Adrenal gland (tissue), 12 donors: ENCODE measurements around the gene ZNF17. TPM values are rescaled to one million over a fixed set of nuclear protein-coding genes. Genes with fewer than 3 reads are reported as not detected.
A peak's percentile ranks its signal among the peaks of the same experiment; 100 is the strongest.

Experiments used
- DNase-seq, 7 donors: peaks; one replicate each; pipeline ENCODE4 v3.0.0-alpha.2; 2019 to 2020
- H3K27ac ChIP-seq, 5 donors: fragments of 200-600 bp; sonication (generic) in 4 of 5; 1 replicate in 3 of 5; 2 replicates in 2 of 5; pipeline versions ENCODE4 v1.5.1 to v1.8.0; 2016 to 2020; ENCODE audit warnings: mild to moderate bottlenecking in 1 of 5
- H3K27me3 ChIP-seq: fragments of 200-600 bp; 2 replicates; pipeline ENCODE4 v1.8.0; 2021
- H3K36me3 ChIP-seq, 2 donors: fragments of 200-600 bp; replicated peaks in 1 of 2; 1 replicate in 1 of 2; 2 replicates in 1 of 2; pipeline versions ENCODE4 v1.5.1 to v1.8.0; 2018 to 2022
- H3K4me1 ChIP-seq, 2 donors: fragments of 200-600 bp; replicated peaks in 1 of 2; 1 replicate in 1 of 2; 2 replicates in 1 of 2; pipeline versions ENCODE4 v1.5.1 to v1.8.0; 2018 to 2021
- H3K4me3 ChIP-seq, 4 donors: fragments of 200-600 bp; sonication (generic) in 3 of 4; one replicate each; pipeline ENCODE4 v1.5.1; 2016 to 2018
- H3K9me3 ChIP-seq, 3 donors: fragments of 200-600 bp; sonication (generic) in 1 of 3; replicated peaks in 1 of 3; 1 replicate in 2 of 3; 2 replicates in 1 of 3; pipeline versions ENCODE4 v1.5.1 to v1.8.0; 2016 to 2021
- POLR2A ChIP-seq, 2 donors: fragments of 450-650 bp; IDR thresholded peaks; one replicate each; pipeline ENCODE4 v1.6.1; 2017; ENCODE audit warnings: antibody characterized with exemption in 2 of 2, mild to moderate bottlenecking in 2 of 2, moderate library complexity in 1 of 2
- WGBS, 4 donors: extraction: QIAGEN DNeasy Blood & Tissue Kit in 2 of 4; methylation state at CpG; one replicate each; pipeline versions ENCODE4 v1.1.5 to v1.1.7; 2013 to 2017; 5-methylcytosine and 5-hydroxymethylcytosine counted together
- intact Hi-C, 2 donors: fragments of 100-400 bp; cut with DNase I; formaldehyde crosslinking; loops; one replicate each; pipeline versions ENCODE4 v1.14.1 to v1.15.0; 2022 to 2023
- polyA plus RNA-seq, 3 donors: library from polyadenylated mRNA; stranded (reverse); fragments of 200-250 nt in 2 of 3; fragments of 350-450 nt in 1 of 3; fragmentation: Illumina TruSeq in 1 of 3; extraction: RNeasy Lipid Tissue Mini Kit (QIAGEN cat#74804) in 1 of 3; gene quantifications; one replicate each; pipeline ENCODE4 v1.2.3, GENCODE V29; 2013 to 2014
- total RNA-seq, 9 donors: library from RNA; depleted of rRNA in 4 of 9; stranded (reverse); fragments of >200 nt in 4 of 9; fragments of 120-200 nt in 1 of 9; fragmentation: NEBNext Ultra II Directional in 1 of 9; extraction: Animal tissue kit (Norgen Biotek cat#: 25700) in 1 of 9; gene quantifications; one replicate each; pipeline versions ENCODE4 v1.1.0 to v1.2.4, GENCODE V29; 2013 to 2023
- TF ChIP-seq, protein P1 (sequence below), 6 experiments: fragments of 450-650 bp in 4 of 6; fragments of 200-600 bp in 2 of 6; sonication (generic) in 1 of 6; IDR thresholded peaks; 1 replicate in 5 of 6; 2 replicates in 1 of 6; pipeline versions ENCODE4 v1.5.1 to v1.8.0; 2016 to 2021; ENCODE audit warnings: antibody characterized with exemption in 6 of 6, mild to moderate bottlenecking in 2 of 6, moderate library complexity in 1 of 6
- donor health status: healthy with polysubstance abuse.
- donor health status: Bipolar disorder and iron deficiency.
- donor health status: DM: yes; HTN: yes; CAD: no.
- donor health status: DM: no; HTN: no; CAD: no.
- donor health status: DM: no; HTN: no; CAD: no.
- donor health status: DM: yes; HTN: yes; CAD: no.

The ZNF17 gene
- total and polyA plus RNA-seq, 12 donors, result 2.8 to 16.5 (median 9.2) TPM

- Histone ChIP-seq H3K4me1 (peaks cover 11 to 17% of the 10 kb centered on the region in 2 donors), H3K9me3 (no peaks in the 10 kb centered on the region), H3K27ac (peak within 1 kb of the TSS; percentile 78 to 96 (median 89)), H3K4me3 (peak within 1 kb of the TSS; percentile 17 to 91 (median 86)), H3K27me3 (no peaks in the 10 kb centered on the region), H3K36me3 (peaks cover 0 to 6% of the 10 kb centered on the region in 2 donors)
- WGBS, 4 donors, result 0 to 3% (median 0%) methylated on average over 23 to 50 of the region's 50 CpGs
- peak; percentile 67 to 71 for TF ChIP-seq POLR2A (IDR thresholded peaks at IDR 0.05)
- TF ChIP-seq, protein P1, sequence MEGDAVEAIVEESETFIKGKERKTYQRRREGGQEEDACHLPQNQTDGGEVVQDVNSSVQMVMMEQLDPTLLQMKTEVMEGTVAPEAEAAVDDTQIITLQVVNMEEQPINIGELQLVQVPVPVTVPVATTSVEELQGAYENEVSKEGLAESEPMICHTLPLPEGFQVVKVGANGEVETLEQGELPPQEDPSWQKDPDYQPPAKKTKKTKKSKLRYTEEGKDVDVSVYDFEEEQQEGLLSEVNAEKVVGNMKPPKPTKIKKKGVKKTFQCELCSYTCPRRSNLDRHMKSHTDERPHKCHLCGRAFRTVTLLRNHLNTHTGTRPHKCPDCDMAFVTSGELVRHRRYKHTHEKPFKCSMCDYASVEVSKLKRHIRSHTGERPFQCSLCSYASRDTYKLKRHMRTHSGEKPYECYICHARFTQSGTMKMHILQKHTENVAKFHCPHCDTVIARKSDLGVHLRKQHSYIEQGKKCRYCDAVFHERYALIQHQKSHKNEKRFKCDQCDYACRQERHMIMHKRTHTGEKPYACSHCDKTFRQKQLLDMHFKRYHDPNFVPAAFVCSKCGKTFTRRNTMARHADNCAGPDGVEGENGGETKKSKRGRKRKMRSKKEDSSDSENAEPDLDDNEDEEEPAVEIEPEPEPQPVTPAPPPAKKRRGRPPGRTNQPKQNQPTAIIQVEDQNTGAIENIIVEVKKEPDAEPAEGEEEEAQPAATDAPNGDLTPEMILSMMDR (IDR thresholded peaks at IDR 0.05), result peak in 3 of 6 experiments; percentile 42 to 58 (median 44)
- intact Hi-C loops, result no loop called here
- peak; percentile 92 to 99 (median 97) for DNase-seq
Observed at GRCh38 chr19:57389730-57390598, 21.0 kb upstream of the ZNF17 start, which contains the start of gene ZNF548. ZNF548 (plus strand) TSS chr19:57389854; CDS start chr19:57390100, 246 bp downstream.

GRCh38 chr19:57395710-57396109 lies 15.3 kb upstream of the ZNF17 start:
- H3K9me3 ChIP-seq, result peaks cover 0 to 4% (median 0%) of the 10 kb centered on the region in 3 donors
- H3K4me1 ChIP-seq, result peaks cover 5 to 8% of the 10 kb centered on the region in 2 donors
- TF ChIP-seq, protein P1 (IDR thresholded peaks at IDR 0.05), result no peak
- TF ChIP-seq POLR2A (IDR thresholded peaks at IDR 0.05), result no peak
- DNase-seq, result no peak
- no peaks in the 10 kb centered on the region for H3K27me3 ChIP-seq
- H3K4me3 ChIP-seq, result no peak overlapping the region
- H3K36me3 ChIP-seq, result peaks cover 0 to 38% of the 10 kb centered on the region in 2 donors
- no peak overlapping the region for H3K27ac ChIP-seq
- intact Hi-C loops, result no loop called here
- 86 to 98% (median 92%) methylated on average over 5 of the region's 5 CpGs for whole genome bisulfite sequencing, 4 donors

GRCh38 chr19:57398868-57399267 lies 12.1 kb upstream of the ZNF17 start:
- intact Hi-C loops, result no loop called here
- no peak for TF ChIP-seq POLR2A (IDR thresholded peaks at IDR 0.05)
- TF ChIP-seq, protein P1 (IDR thresholded peaks at IDR 0.05), result no peak
- peaks cover 0 to 37% of the 10 kb centered on the region in 2 donors for H3K36me3 ChIP-seq
- no peaks in the 10 kb centered on the region for H3K27me3 ChIP-seq
- no peaks in the 10 kb centered on the region for H3K4me1 ChIP-seq
- no peak overlapping the region for H3K4me3 ChIP-seq
- WGBS, 4 donors, result 95 to 98% (median 97%) methylated on average over 5 of the region's 5 CpGs
- DNase-seq, result no peak
- H3K9me3 ChIP-seq, result peaks cover 0 to 4% (median 0%) of the 10 kb centered on the region in 3 donors
- no peak overlapping the region for H3K27ac ChIP-seq

GRCh38 chr19:57403737-57404563 lies 7.0 kb upstream of the ZNF17 start:
- Histone ChIP-seq H3K4me3 (no peak overlapping the region), H3K4me1 (no peaks in the 10 kb centered on the region), H3K27ac (no peak overlapping the region), H3K9me3 (peaks cover 0 to under 1% (median 0%) of the 10 kb centered on the region in 3 donors), H3K27me3 (no peaks in the 10 kb centered on the region), H3K36me3 (peaks cover 0 to 8% of the 10 kb centered on the region in 2 donors)
- 86 to 98% (median 95%) methylated on average over 2 to 9 of the region's 9 CpGs for WGBS, 4 donors
- no peak for DNase-seq
- TF ChIP-seq, protein P1 (IDR thresholded peaks at IDR 0.05), result no peak
- TF ChIP-seq POLR2A (IDR thresholded peaks at IDR 0.05), result no peak
- intact Hi-C loops, result no loop called here
